GM18858 (cell line): ENCODE data around the gene CDH4.
"Not testable (repeated sequence)": the region's sequence is repeated elsewhere in the genome, so short reads cannot be mapped to it uniquely, and the experiment has no call there.

Experiments used
- ATAC-seq: cut with Tn5 transposase; IDR thresholded peaks from one replicate; pipeline ENCODE4 v1.9.1; 2021; ENCODE audit not compliant: unreplicated experiment

The CDH4 gene

GRCh38 chr20:61845233-61845671, 593.2 kb downstream of the CDH4 start:
- ATAC-seq, result no peak

GRCh38 chr20:61846074-61846473, 594.0 kb downstream of the CDH4 start:
- no peak for ATAC-seq

GRCh38 chr20:61846741-61847419, 594.8 kb downstream of the CDH4 start:
- ATAC-seq, result no peak

GRCh38 chr20:61847420-61847748, 595.3 kb downstream of the CDH4 start:
- no peak for ATAC-seq

- ATAC-seq, result no peak
Measured at GRCh38 chr20:61847986-61848385, 595.9 kb downstream of the CDH4 start.

GRCh38 chr20:61848851-61849250, 596.8 kb downstream of the CDH4 start:
- no peak for ATAC-seq

GRCh38 chr20:61849376-61849775, 597.3 kb downstream of the CDH4 start:
- no peak for ATAC-seq

- no peak for ATAC-seq
Measured at GRCh38 chr20:61849822-61850221, 597.8 kb downstream of the CDH4 start.

GRCh38 chr20:61850457-61850856, 598.4 kb downstream of the CDH4 start:
- ATAC-seq, result no peak

GRCh38 chr20:61850926-61851900, 599.2 kb downstream of the CDH4 start:
- ATAC-seq, result no peak

- no peak for ATAC-seq
Measured at GRCh38 chr20:61852268-61853072, 600.4 kb downstream of the CDH4 start.

- ATAC-seq, result no peak
Measured at GRCh38 chr20:61853073-61854005, 601.3 kb downstream of the CDH4 start.

GRCh38 chr20:61854538-61854937, 602.5 kb downstream of the CDH4 start:
- ATAC-seq, result not testable (repeated sequence)

GRCh38 chr20:61855286-61855685, 603.2 kb downstream of the CDH4 start:
- no peak for ATAC-seq

- ATAC-seq, result no peak
Measured at GRCh38 chr20:61856626-61857413, 604.8 kb downstream of the CDH4 start.

GRCh38 chr20:61857414-61857775, 605.3 kb downstream of the CDH4 start:
- ATAC-seq, result no peak

- no peak for ATAC-seq
Measured at GRCh38 chr20:61857884-61858283, 605.8 kb downstream of the CDH4 start.

- ATAC-seq, result no peak
Measured at GRCh38 chr20:61859767-61860166, 607.7 kb downstream of the CDH4 start.

GRCh38 chr20:61860260-61860987, 608.4 kb downstream of the CDH4 start:
- ATAC-seq, result no peak
